HG02678 (cell line): ENCODE results near the gene RNF40.

Experiments used
- ATAC-seq: cut with Tn5 transposase; IDR thresholded peaks from one replicate; pipeline ENCODE4 v1.9.1; 2021; ENCODE audit warnings: mild to moderate bottlenecking, moderate library complexity; ENCODE audit not compliant: unreplicated experiment

RNF40 gene

DNA sequence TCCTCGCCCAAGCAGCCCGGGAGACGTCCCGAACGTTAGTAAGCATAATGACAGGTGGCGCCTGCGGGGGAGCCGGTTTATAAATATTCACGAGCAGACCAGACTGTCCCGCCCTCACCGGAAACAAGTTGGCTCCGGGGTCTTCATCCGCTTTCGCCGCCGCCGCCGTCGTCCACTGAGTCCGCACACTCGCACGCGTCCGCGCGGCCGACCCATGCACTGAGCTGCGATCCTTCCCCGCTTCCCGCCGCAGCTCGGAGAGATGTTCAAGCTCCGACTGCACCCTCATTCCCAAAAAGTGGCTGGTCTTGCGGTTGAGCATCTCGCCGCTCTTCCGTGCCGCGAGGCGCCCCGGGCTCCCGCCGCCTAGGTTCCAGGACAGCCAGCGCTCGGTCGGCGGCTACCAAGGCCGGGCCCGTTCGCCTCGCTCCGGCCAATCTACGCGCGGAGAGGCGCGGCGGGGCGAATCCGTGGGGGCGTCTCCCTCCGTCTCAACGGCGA, 645 bp upstream of the RNF40 start:
- ATAC-seq: peak; percentile 31

DNA sequence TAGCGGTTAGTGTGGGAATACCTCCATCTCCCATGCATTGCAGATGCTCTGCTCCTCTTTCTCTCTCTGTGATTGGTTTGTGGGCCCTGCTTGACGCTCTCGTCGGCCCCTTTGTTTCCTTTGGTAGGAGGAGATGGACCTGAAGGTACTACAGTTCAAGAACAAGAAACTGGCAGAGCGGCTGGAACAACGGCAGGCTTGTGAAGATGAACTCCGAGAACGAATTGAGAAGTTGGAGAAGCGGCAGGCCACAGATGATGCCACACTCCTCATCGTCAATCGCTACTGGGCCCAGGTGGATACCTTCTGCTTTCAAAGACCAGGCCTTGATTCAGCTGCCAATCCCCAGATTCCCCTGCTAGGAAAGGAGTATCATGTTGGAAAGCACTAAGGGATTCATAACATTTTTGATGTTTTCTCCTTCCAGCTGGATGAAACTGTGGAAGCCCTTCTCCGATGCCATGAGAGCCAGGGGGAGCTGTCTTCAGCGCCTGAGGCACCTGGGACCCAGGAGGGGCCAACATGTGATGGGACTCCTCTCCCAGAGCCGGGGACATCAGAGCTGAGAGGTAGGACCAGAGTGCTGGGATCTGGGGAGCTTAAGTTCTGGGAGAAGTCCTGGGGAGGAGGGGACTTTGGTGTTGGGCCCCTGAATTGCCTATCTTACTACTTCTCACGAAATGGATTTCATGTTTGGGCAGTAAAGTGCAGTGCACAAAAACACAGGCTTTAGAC, 1.0 kb downstream of the RNF40 start:
- ATAC-seq: no peak

DNA sequence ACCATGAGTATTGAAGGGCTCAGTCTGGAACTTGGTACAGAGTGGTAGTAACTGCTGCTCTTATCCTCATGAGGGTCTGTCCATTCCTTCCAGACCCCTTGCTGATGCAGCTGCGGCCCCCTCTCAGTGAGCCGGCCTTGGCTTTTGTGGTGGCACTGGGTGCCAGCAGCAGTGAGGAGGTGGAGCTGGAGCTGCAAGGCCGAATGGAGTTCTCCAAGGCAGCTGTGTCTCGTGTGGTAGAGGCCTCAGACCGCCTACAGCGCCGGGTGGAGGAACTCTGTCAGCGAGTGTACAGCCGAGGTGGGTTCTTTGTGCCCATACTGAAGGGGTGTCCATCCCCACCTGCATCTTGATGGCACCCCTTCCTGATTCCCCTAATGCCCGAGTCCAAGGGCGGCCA, 2.0 kb downstream of the RNF40 start:
- ATAC-seq: no peak

DNA sequence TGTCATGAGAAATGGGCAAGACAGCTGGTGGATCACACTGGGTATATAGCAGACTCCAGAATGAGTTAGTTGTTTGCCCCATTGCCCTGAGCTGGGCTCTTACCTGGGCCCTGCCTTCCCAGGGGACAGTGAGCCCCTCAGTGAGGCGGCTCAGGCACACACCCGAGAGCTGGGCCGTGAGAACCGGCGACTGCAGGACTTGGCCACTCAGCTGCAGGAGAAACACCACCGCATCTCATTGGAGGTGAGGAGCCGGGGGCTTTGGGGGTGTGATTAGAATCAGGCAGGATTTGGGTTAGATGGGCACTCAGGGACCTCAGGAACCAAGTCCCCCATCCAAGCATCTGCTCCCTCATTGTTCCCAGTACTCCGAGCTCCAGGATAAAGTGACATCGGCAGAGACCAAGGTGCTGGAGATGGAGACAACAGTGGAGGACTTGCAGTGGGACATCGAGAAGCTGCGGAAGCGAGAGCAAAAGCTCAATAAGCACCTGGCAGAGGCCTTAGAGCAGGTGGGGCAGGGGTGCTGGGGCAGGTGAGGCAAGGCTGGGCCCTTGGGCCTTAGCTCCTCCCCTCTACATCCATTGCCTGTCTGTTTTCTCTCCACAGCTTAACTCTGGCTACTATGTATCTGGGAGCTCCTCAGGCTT, 2.8 kb downstream of the RNF40 start:
- no peak for ATAC-seq

DNA sequence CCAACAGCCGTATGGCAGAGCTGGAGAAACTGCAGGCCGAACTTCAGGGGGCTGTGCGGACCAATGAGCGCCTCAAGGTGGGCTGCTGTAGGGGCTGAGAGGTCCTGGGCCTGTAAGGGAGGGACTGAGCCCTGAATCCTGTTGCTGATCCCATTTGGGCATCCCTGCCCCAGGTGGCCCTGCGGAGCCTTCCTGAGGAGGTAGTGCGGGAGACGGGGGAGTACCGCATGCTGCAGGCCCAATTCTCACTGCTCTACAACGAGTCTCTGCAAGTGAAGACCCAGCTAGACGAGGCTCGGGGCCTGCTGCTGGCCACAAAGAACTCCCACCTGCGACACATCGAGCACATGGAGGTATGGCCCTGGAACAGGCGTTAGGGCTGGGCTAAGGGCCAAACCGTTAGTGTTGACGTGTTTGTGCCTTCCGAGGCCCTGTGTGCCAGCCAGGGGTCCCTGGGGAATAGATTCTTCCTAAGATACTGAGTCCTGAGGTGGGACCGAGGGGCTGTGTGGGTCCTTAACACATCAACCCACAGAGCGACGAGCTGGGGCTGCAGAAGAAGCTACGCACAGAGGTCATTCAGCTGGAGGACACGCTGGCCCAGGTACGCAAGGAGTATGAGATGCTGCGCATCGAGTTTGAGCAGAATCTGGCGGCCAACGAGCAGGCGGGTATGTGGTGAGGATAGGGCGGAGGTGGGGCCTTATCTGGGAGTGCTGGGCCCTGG, 4.2 kb downstream of the RNF40 start:
- ATAC-seq: no peak

DNA sequence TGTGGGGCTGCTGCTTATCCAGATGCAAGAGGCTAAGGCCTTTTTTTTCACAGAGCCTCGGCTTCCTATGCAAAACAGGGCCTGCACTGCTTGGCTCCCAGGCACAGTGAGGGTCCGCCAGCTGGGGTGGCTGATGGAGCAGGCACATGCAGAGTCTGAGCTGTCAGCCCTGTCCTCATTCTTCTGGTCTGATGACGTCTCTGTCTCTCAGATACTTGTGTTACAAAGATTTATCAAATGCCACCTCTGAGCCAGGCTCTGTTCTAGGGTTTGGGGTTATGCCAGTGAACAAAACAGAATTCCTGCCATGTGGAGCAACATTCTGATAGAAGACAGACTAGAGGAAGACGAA, 4.8 kb downstream of the RNF40 start:
- no peak for ATAC-seq

DNA sequence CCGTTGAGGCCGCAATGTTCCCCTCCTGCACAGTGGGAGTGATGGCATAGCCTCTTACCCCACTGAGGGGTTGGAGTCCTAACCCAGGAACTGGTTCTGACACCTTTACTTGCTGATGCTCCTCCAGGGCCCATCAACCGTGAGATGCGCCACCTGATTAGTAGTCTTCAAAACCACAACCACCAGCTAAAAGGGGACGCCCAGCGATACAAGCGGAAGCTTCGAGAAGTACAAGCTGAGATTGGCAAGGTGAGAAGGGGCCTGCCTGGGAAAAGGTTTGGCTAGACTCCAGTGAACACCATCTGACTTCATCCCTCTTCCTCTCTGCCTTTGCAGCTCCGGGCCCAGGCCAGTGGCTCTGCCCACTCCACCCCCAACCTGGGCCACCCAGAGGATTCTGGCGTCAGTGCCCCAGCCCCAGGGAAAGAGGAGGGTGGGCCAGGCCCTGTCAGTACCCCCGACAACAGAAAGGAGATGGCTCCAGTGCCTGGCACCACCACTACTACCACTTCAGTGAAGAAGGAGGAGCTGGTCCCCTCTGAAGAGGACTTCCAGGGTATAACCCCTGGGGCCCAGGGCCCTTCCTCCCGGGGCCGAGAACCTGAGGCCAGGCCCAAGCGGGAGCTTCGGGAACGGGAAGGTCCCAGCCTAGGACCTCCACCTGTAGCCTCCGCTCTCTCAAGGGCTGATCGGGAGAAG, 5.8 kb downstream of the RNF40 start:
- ATAC-seq: no peak

DNA sequence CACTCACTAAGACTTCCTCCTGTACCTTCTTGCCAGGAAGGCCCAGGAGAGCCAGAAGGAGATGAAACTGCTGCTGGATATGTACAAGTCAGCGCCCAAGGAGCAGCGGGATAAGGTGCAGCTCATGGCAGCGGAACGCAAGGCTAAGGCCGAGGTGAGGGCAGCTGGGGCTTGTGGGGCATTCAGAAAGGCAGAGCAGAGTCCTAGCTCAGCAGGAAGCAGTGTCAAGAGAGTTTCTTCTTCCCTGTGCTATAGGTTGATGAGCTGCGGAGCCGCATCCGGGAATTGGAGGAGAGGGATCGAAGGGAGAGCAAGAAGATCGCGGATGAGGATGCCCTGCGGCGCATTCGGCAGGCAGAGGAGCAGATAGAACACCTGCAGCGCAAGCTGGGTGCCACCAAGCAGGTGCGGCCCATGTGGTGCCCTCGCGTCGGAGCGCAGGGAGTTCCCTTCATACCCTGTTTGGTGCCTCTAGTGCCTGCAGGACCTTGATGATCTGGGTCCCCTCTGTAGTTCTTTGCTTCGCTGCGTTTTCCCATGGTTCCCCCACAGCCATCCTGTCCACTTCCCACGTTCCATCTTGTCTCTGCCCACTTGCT, 6.6 kb downstream of the RNF40 start:
- ATAC-seq: no peak

DNA sequence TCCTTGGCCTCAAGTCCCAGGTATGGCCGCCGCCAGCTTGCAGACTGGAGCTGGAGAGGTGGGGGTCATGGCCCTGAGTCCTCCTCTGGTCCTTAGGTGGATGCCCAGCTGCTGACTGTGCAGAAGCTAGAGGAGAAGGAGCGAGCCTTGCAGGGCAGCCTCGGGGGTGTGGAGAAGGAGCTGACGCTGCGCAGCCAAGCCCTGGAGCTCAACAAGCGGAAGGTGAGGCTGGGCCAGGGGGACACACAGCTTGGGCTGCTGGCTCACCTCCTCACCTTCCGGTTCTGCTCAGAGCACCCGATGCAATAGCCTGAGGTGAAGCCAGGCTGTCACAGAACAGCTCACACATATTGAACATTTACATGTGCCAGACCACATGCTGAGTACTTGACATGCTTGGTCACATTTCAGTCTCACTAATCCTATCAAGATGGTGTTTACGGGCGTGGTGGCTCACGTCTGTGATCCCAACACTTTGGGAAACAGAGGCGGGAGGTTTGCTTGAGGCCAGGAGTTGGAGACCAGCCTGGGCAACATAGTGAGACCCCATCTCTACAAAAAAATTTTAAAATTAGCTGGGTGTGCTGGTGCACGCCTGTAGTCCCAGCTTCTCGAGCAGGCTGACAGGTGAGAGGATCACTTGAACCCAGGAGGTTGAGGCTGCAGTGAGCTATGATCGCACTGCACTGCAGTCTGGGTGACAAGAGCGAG, 7.4 kb downstream of the RNF40 start:
- ATAC-seq: no peak

DNA sequence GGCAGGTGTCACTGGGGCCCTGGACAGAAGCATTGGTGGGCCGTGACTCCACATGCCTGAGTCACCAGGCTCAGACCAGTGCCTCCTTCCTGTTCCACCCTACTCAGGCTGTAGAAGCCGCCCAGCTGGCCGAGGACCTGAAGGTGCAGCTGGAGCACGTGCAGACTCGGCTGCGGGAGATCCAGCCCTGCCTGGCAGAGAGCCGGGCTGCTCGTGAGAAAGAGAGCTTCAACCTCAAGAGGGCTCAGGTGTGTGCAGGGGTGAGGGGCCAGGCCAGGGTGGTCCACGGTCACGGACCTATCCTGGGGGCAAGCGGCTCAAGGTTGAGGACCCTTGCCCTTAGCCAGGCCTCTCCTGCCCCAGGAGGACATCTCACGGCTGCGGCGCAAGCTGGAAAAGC, 9.6 kb downstream of the RNF40 start:
- ATAC-seq: no peak

DNA sequence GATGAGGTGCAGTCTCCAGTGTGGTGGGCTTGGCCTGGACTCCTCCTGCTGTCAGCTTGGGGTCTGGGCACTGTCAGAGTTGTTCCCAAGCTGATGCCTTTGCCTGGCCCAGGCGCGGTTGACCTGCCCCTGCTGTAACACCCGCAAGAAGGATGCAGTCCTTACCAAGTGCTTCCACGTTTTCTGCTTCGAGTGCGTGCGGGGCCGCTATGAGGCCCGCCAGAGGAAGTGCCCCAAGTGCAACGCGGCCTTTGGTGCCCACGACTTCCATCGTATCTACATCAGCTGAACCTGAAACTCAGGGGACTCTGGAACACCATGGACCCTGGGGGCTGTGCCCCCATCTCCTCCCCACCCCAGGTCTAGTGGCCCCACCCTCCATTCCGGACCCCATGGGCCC, 11.7 kb downstream of the RNF40 start:
- no peak for ATAC-seq

DNA sequence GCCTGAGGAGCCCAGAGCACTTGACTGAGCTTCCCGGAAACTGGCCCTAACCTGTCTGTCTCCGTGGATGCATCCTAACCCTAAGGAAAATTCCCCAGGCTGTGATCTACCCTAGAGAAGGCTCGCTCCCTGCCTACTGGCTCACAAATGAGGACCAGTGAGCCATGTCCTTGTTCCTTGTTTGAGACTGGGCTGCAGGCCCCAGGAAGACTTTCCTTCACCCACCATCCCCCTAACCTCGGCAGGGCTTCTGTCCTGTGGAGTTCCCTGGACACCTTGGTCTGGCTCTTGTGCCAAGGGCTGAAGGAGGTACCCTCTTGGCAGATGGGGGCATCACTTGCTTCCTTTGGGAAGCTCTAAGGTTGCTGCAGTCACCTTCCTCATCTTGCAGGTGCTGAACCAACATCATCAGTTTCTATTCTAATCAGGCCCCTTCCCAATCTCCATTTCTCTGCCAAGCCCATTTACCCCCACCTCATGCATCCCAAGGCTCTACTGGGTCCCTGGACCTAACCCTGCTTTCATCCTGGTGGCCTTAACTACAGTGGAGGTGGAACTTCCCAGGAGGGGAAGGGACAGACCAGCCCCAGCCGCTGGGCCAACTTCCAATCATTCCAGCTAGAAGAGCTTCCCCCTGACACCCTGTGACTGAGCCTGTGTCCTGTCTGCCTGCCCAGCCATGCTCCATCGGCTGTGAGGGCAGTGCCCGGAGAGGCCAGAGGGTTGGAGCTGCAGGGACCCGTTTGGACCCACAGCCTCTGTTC, 12.4 kb downstream of the RNF40 start:
- ATAC-seq: no peak

DNA sequence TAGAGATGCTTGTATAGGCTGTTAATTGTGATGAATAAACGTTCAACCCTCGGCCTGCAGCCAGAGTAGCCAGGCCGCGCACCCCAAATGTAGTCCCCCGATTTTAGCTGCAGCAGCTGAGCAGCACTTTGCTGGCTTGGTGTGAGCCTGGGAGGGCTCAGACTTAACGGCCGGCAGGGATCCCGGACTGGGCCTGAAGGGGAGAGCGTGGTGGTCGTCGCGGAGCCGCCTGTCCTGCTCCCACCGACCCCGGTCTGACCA, 12.9 kb downstream of the RNF40 start:
- peak; percentile 7 for ATAC-seq

DNA sequence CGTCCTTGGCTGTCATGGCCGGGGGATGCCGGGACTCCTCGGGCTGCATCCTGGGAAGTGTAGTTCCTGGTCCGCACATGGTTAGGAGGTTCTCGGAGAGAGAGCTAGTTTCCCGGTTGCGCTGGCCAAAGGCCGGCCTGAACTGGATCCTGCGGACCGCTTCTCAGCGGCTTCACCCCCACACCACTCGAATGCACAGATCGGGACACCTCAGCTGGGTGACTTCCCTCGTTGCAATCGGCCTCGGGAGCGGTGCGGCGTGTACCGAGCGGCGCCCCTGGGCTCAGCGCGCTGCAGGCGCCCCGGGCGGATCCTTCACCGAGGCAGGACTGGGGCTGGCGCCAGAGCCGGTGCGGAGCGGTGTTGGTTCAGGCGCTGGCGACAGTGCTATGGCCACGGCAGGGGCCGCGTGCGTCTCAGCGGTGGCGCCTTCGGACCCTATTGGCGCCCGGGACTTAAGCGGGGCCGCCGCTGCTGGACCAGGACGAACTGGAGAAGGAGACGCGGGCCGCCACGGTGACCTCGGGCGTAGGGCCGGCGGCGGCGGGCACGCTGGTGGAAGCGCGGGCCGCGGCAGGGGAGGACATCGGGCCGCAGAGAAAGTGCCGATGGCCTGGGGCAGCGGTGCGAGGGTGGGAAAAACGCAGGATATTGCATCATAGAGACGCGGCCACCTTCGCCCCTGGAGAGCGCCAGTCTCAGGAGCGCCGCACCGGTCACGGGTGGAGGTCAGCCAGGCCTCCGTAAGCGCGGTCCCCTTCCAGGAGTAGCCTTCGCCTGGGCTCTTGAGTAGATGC, 13.5 kb downstream of the RNF40 start:
- peak; percentile 71 for ATAC-seq

DNA sequence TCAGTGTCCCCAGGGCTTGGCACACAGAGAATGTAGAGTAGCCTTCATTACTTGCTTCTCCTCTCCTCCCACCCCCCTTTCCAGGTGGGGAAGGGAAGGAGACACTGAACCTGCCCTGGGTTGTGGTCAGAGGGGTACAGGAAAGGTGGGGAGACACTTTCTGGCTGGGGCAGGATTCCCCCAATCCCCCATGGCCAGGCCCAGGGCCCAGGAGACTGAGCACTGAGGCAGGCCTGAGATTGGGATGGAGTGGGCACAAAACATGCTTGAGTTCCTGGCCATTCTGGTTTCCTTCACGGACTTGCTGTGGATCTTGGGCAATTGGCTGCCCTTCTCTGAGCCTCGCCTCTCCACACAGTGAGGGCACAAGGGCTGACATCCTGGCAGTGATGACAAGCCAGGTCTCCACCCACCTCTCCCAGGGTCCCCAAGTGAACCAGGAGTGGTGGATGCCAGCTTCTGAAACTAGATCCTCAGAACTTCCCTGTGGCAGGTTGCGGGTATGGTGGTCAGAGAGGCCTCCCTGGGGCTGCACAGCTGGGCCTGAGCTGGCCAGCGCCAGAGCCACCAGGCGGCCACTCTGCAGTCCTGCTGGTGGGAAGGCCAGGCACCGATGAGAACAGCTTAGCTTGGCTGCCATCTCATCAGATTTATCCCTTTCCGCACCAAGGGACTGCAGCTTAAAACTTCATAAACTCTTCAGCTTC, 15.6 kb downstream of the RNF40 start:
- ATAC-seq: no peak

DNA sequence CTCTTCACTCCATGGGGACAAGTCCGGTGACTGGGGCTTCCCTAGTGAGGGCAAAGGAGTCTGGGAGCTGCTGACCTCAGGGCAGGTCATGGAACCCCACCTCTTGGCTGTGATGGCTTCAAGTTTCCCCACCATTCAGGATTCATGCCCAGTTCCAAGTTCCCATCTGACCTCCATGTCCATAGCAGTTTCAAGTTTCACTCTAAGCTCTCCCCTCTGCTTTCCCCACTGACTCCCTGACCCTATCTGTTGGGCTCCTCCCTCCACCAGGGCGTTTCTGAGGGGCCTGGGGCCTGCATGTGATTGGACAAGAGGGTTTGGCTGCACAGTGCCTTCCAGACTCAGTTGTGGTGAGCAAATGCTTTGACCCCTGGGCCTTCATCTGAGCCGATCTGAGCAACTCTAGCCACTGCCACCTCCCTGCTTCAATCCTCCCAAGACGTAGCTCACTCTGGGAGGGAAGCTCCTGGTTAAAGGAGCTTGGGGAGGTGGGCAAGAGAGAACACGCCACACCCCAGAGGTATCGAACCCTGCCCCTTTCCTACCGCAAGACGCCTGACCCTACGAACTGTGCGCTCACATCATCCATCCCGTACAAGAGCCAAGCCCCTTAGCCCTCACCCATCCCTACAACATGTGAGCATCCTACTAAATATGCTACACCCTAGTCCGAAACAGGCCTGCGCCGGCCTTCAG, 16.6 kb downstream of the RNF40 start:
- ATAC-seq: no peak

DNA sequence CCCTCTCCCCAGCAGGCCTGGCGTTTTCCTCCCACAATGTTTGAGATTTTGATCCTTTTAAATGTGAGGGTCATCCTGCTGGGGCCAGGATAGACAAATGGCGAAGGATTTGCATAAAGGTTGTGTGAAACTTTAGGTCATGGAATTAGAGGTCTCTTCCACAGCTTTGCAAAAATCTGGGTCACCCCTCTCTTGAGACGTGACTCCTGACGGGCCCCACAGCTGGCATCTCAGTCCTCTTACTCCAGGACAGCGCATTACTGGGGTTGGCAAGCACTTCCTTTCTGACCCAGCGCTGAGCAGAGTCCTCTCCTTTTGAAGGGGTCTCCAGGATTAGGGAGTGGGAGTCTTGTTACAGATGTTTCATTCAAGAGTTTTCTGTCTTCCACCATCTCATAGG, 17.5 kb downstream of the RNF40 start:
- no peak for ATAC-seq

DNA sequence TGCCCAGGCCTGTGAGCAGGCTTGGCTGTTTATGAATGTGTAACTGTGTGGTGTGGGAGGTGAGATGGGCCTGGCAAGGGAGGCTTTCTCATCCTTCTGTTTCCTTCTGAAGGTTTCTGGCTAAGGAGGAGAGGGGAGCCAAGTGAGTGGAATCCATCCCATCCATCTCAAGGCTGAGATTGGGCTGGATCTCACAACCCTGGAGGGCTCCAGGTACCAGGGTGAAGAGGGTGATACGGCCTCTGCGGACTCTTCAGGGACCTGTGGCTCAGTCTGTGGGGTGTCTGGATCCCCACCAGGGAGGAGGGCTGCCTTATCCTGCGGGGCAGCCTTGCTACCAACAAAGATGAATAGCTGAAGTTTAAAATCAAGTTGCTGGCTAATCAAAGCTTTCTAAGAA, 17.9 kb downstream of the RNF40 start:
- no peak for ATAC-seq
